Activated naive CD4-positive, alpha-beta T cell treated with anti-CD3 and anti-CD28 coated beads, Interleukin-2, amount 50 U/mL, for 24 hours (primary cell): ENCODE measurements around the gene JMJD7.

Source experiments
- H3K27ac Mint-ChIP-seq: one replicate; pipeline ENCODE4 v1.8.0; 2021; ENCODE audit warnings: mild to moderate bottlenecking, mixed read lengths
- H3K27me3 Mint-ChIP-seq: one replicate; pipeline ENCODE4 v1.8.0; 2021; ENCODE audit warnings: mixed read lengths
- H3K36me3 Mint-ChIP-seq: one replicate; pipeline ENCODE4 v1.8.0; 2021; ENCODE audit warnings: mixed read lengths
- H3K4me1 Mint-ChIP-seq: one replicate; pipeline ENCODE4 v1.8.0; 2021; ENCODE audit warnings: mixed read lengths
- H3K4me3 Mint-ChIP-seq: one replicate; pipeline ENCODE4 v1.8.0; 2021; ENCODE audit warnings: mild to moderate bottlenecking, mixed read lengths
- H3K9me3 Mint-ChIP-seq: one replicate; pipeline ENCODE4 v1.8.0; 2021; ENCODE audit warnings: mixed read lengths

The JMJD7 gene

DNA sequence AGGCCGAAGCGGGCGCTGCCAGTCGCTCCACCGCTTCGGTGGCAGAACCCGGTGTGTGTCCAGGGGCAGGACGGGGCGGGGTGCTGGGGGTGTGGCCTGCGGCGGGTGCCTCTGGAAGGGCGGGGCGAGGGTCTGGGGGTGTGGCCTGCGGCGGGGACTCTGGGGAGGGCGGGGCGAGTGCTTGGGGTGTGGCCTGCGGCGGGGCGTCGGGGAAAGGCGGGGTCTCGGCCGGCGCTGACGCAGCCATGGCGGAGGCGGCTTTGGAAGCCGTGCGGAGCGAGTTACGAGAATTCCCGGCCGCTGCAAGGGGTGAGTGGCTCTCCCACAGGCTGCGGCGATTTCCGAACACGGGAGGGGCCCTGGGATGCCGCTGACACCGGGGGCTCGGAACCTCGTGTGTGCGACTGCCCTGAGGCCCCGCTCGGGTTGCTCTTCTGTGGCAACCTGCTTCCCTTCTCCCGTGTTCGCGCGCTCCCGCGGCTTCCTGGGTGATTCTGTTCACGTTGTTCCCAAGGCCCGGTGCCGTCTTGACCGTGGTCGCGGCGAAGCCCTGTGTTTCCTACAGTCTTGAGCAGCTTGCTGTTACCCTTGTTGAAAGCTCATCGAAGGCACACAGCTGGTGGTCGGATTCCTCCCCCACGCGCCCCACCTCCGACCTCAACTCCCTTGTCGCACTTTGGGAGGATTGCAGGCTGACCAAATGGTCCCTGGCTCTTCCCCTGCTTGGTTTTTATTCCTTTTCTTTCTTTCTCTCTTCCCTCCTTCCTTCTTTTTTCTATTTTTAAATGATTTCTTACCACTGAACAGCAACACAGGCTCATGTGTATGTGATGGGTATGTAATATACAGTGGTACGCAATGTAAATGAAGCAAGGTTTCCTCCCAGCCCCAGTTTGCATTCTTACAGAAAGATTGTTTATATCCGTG lies at the start of gene JMJD7:
Gene JMJD7 (plus strand): TSS at position 213 of the 927 bp plus-strand sequence. CDS start 33 bp downstream, at position 246.
- H3K9me3 Mint-ChIP-seq = no peaks in the 10 kb centered on the region
- peaks cover 37% of the 10 kb centered on the region for H3K4me1 Mint-ChIP-seq
- H3K27ac Mint-ChIP-seq = peak within 1 kb of the TSS; percentile 95

DNA sequence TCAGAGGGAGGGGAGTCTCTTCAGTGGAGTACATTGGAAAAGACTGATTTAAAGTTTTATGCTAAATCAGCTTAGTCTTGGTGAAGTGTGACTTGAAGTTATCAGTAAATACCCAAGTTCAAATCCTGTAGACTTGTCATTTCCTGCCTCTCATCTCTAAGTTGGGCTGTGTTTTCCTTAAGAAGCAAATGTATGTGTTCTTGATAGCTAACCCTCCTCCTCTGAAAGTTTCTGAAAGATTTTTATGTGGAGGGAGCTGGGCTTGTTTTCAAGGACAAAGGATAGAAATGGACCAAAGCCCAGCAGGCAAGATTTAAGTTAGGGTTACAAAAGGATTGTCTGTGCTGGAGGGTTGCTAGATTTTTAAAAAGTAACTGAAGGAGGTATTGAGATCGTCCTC lies 49.4 kb upstream of the JMJD7 start:
- Mint-ChIP-seq H3K27ac (no peak overlapping the region), H3K4me1 (peaks cover 73% of the 10 kb centered on the region), H3K4me3 (no peak overlapping the region), H3K36me3 (peaks cover 5% of the 10 kb centered on the region), H3K27me3 (no peaks in the 10 kb centered on the region), H3K9me3 (no peaks in the 10 kb centered on the region)

More for the DNA sequence above, at the start of gene JMJD7:
- Mint-ChIP-seq H3K36me3 (no peaks in the 10 kb centered on the region), H3K27me3 (no peaks in the 10 kb centered on the region), H3K4me3 (peak within 1 kb of the TSS; percentile 97)

DNA sequence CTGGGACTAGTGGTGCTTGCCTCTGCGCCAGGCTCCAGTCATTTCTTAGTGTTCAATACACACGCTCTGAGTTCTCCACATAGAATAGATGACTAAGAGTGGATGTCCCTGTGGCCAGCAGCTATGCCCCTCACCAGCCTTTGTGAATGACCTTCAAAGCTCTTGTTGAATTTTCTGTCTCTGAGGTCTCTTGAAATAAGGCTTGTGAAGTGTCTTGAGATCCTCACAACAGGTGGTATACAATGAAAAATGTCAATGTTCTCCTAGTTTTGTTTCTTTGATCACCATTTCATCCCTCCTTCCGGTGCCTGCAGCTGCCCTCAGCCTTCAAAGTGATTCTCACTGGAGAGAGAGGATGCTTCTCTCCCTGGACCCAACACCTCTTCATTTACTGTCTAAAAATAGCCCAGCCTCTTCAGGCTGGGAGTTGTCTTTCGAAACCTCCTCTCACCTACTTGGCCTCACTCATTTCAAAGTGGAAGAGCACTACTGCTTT lies 48.2 kb upstream of the JMJD7 start:
- Mint-ChIP-seq H3K36me3 (peaks cover 5% of the 10 kb centered on the region), H3K27ac (peak overlapping the region; percentile 26), H3K4me3 (peak overlapping the region; percentile 6), H3K4me1 (peaks cover 69% of the 10 kb centered on the region), H3K9me3 (no peaks in the 10 kb centered on the region), H3K27me3 (no peaks in the 10 kb centered on the region)

DNA sequence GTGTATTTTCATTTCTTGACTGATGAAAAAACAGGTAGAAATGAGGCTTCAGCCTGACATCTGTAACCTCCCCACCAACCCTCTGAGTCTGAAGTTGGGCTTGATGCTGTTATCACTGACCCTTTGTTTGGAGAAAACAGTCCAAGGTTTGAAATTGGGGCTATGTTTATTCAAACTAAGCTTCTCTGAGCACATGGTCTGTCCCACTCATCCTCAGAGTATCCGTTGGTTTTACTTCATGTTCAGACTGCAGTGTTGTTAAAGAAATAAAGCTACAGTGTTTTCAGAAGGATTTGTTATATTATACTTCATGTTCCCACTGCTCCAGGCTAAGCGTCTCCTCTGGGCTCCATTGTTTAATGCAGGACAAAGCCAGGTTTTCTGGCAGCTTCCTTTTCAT lies 47.6 kb upstream of the JMJD7 start:
- Mint-ChIP-seq H3K4me1 (peaks cover 67% of the 10 kb centered on the region), H3K27me3 (no peaks in the 10 kb centered on the region), H3K27ac (peak overlapping the region; percentile 26), H3K4me3 (peak overlapping the region; percentile 6), H3K36me3 (peaks cover 5% of the 10 kb centered on the region), H3K9me3 (no peaks in the 10 kb centered on the region)

DNA sequence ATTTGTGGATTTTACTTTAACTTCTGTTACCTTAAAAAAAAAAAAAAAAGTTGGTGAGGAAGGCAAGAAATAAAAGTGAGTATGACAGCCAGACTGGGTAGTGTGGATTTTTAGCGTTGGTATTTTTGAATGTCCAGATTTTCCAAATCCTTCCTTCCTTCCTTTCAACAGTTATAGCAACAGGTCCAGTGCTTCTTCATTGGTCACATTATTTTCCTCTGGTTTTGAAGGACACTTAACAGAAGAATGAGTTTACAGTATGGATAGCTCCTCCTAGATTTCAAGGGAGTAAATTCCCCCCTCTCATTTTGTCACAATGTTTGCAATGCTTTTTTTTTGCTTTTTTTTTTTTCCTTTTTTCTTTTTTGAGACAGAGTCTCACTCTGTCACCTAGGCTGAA lies 47.2 kb upstream of the JMJD7 start:
- Mint-ChIP-seq H3K4me3 (no peak overlapping the region), H3K27me3 (no peaks in the 10 kb centered on the region), H3K9me3 (no peaks in the 10 kb centered on the region), H3K4me1 (peaks cover 63% of the 10 kb centered on the region), H3K36me3 (peaks cover 5% of the 10 kb centered on the region), H3K27ac (no peak overlapping the region)

DNA sequence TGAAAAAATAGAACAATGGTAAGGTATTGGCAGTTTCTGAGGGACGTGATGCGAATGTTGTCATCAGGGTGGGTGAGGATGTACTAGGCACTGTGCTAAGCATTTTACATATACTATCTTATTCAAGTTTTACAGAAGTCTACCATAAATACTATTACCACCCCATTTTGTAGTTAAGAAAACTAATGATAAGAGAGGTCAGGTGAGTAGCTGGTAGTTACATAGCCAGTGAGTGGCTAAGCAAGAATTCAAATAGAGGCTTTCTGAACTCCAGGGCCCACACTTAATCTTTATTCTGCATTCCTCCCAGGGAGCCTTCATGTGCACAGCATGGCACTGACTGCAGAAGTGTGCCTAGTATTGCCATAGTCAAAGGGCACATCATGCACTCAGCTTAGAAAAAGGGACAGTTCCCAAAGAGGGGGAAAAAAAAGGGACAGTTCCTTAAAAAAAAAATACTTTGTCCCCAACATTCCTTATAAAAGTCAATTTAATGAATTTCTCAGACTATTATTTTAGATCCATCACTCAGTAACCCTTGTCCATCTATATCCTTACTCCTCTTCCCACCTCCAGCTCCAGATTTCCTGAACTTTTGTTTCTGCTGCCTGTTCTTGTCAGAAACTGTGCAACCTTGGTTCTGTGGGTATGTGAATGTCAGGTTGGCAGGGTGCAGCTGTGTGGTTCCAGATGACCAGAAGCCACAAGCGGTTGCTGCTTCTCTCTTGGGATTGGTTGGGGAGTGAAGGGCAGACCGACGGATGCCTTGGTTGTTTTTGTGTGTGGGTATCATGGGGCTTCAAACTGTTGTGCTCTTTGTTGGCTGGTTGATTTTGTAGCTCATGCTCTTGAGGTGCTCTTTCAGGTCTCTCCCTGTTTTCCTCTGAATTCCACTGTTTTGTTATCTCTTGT lies 45.3 kb upstream of the JMJD7 start:
- H3K4me1 Mint-ChIP-seq = peaks cover 44% of the 10 kb centered on the region
- no peak overlapping the region for H3K27ac Mint-ChIP-seq
- peaks cover 5% of the 10 kb centered on the region for H3K36me3 Mint-ChIP-seq
- no peak overlapping the region for H3K4me3 Mint-ChIP-seq
- no peaks in the 10 kb centered on the region for H3K9me3 Mint-ChIP-seq
- H3K27me3 Mint-ChIP-seq = no peaks in the 10 kb centered on the region

DNA sequence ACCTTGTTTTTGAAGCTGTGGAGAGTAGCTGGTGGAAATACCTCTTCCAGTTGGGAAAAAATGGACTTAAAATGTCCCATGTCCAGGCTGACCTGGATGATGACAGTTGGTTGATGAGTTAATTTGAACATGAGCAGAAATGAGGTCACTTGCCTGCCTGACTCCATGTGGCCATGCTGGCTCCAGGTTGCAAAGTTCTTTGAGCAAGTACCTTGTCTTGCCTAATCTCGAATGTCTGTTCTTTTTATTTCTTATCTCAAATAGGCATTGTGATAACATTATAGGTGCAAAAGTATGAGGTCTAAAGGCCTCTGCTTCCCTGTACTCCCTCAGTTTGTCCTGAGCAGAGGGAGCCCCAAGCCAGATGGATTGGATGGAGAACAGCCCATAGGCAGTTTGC lies 44.6 kb upstream of the JMJD7 start:
- peaks cover 5% of the 10 kb centered on the region for H3K36me3 Mint-ChIP-seq

DNA sequence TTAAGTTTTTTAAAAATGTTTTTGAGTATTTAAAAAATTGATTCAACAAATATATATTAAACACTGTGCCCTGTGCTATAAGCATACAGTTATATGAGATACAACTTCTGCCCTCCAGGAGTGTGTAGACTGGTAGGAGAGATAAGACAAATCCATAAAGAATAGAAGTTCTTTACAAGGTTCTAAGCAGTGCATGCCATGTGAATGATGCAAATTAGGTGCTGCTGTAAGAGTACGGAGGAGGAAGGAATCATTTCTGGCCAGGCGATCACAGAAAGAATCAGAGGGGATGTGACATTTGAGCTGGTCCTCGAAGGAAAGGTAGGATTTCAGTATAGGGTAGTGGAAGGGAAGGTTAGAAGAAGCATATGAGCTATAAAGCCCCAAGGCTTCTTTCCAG lies 39.6 kb upstream of the JMJD7 start:
- no peaks in the 10 kb centered on the region for H3K36me3 Mint-ChIP-seq
- no peaks in the 10 kb centered on the region for H3K27me3 Mint-ChIP-seq
- peak overlapping the region; percentile 26 for H3K27ac Mint-ChIP-seq
- peaks cover 51% of the 10 kb centered on the region for H3K4me1 Mint-ChIP-seq
- no peaks in the 10 kb centered on the region for H3K9me3 Mint-ChIP-seq
- no peak overlapping the region for H3K4me3 Mint-ChIP-seq

More for the DNA sequence above, 44.6 kb upstream of the JMJD7 start:
- Mint-ChIP-seq H3K4me3 (no peak overlapping the region), H3K9me3 (no peaks in the 10 kb centered on the region), H3K27me3 (no peaks in the 10 kb centered on the region), H3K4me1 (peaks cover 39% of the 10 kb centered on the region), H3K27ac (no peak overlapping the region)

DNA sequence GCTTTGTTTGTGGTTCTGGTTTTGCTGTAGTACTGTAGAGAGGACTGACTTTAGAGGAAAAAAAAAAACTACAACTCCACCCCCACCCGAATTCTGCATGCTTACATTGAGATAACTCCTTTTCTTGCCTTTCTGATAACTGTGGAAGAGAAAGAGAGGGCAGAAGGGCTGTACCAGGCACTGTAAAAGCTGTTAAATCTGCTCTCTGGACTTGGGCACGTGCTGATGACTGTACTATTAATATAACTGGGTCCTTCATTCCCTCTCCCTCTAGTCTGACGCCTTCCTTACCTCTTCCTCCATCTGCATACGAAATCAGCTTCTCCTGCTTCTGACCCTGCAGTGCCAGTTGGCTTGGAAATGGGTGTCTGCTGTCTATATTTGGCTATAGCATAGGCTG lies 38.7 kb upstream of the JMJD7 start:
- no peaks in the 10 kb centered on the region for H3K9me3 Mint-ChIP-seq
- H3K4me3 Mint-ChIP-seq = no peak overlapping the region
- no peak overlapping the region for H3K27ac Mint-ChIP-seq
- no peaks in the 10 kb centered on the region for H3K27me3 Mint-ChIP-seq
- no peaks in the 10 kb centered on the region for H3K36me3 Mint-ChIP-seq
- peaks cover 56% of the 10 kb centered on the region for H3K4me1 Mint-ChIP-seq

DNA sequence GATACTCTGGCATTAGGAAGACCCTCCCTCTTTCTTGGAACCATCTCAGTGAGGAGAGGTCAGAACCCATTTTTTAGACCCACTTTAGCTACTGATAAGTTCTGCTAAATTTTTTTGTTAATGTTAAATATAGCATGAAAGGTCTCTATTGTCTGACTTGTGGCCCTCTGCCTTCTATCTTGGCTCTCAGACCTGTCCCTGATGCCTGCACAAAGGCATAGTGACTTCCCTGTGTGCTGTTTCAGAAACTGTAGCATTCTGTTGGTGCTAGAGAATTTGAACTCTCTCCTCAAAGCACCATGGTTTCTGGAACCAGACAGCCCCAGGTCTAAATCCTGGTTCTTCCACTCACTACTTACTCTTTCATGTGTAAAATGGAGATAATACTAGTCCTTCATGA lies 38.2 kb upstream of the JMJD7 start:
- H3K4me3 Mint-ChIP-seq = no peak overlapping the region
- no peaks in the 10 kb centered on the region for H3K36me3 Mint-ChIP-seq
- H3K9me3 Mint-ChIP-seq = no peaks in the 10 kb centered on the region
- no peak overlapping the region for H3K27ac Mint-ChIP-seq
- H3K27me3 Mint-ChIP-seq = no peaks in the 10 kb centered on the region
- peaks cover 56% of the 10 kb centered on the region for H3K4me1 Mint-ChIP-seq

DNA sequence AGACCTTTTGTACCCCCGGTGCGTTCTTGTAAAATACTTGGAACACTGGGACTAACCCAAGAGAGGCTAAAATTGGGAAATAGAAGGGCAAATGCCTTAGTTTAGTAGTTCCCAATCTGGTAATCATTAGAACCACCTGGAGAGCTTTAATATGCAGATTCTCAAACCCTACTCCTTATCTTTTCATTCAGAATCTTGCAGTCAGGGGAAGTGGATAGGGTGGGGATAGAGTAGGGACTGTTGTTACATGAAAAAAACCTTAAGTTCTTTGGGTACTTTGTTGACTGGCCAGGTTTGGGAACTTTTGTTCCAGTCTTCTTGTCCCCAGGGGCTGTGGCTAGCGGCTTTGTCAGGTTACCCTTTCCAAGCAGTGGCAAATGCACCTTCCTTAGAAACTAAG lies 37.7 kb upstream of the JMJD7 start:
- H3K27me3 Mint-ChIP-seq = no peaks in the 10 kb centered on the region
- H3K27ac Mint-ChIP-seq = no peak overlapping the region
- H3K9me3 Mint-ChIP-seq = no peaks in the 10 kb centered on the region
- peaks cover 56% of the 10 kb centered on the region for H3K4me1 Mint-ChIP-seq
- H3K4me3 Mint-ChIP-seq = no peak overlapping the region
- no peaks in the 10 kb centered on the region for H3K36me3 Mint-ChIP-seq

DNA sequence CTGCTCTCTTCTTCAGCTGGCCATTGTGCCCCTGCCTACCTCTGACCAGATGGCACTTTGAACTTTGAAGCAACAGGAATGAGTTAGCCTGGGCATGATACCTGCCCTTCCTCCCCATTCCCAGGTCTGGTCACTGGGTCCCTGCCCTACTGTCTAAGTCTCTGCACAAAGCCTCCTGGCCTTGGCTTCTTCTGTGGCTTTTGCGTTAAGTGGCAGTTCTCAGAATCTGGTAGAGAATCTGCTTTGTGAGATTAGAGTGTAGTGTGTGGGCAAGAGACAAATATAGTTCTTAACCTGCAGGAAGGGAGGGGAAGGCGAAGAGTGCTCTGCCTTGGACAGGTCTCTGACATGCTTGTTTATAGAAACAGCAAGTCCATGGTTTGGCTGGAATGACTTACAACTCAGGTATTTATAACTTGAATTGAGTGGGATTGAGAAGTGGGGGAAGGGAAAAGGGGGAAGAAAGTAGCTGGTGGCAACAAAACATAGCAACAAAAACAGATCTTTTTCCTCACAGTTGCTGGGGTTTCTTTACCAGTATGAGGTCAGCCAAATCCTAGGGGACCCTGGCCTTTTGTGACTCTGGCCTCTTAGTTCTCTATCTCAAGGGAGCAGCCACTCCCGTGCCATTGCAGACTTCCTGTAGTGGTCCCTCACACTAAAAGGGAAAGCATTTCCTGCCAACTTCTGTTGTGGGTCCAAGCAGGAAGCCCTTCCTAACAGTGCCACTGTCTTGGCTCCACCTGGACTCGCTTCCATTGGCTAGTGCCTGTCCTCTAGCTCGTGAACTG lies 36.9 kb upstream of the JMJD7 start:
- Mint-ChIP-seq H3K27me3 (no peaks in the 10 kb centered on the region), H3K4me3 (no peak overlapping the region), H3K27ac (peak overlapping the region; percentile 13), H3K36me3 (no peaks in the 10 kb centered on the region), H3K9me3 (no peaks in the 10 kb centered on the region), H3K4me1 (peaks cover 62% of the 10 kb centered on the region)

DNA sequence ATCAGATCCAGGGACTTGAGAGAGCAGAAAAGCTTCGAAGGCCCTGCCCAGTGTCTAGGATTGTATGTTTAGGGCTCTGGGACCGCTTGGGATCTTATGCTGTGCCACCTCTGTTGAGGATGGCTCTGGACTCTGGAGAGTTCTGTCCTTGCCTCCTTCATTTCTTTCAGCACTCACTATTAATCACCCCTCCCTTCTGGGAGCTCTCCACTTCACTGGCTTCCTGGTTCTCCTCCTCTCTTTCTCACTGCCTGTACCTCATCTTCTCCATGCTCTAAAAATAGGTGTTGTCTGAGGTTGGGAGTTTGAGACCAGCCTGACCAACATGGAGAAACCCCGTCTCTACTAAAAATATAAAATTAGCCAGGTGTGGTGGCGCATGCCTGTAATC lies 36.4 kb upstream of the JMJD7 start:
- Mint-ChIP-seq H3K4me1 (peaks cover 68% of the 10 kb centered on the region), H3K4me3 (no peak overlapping the region), H3K9me3 (no peaks in the 10 kb centered on the region), H3K27me3 (no peaks in the 10 kb centered on the region), H3K36me3 (no peaks in the 10 kb centered on the region), H3K27ac (no peak overlapping the region)

DNA sequence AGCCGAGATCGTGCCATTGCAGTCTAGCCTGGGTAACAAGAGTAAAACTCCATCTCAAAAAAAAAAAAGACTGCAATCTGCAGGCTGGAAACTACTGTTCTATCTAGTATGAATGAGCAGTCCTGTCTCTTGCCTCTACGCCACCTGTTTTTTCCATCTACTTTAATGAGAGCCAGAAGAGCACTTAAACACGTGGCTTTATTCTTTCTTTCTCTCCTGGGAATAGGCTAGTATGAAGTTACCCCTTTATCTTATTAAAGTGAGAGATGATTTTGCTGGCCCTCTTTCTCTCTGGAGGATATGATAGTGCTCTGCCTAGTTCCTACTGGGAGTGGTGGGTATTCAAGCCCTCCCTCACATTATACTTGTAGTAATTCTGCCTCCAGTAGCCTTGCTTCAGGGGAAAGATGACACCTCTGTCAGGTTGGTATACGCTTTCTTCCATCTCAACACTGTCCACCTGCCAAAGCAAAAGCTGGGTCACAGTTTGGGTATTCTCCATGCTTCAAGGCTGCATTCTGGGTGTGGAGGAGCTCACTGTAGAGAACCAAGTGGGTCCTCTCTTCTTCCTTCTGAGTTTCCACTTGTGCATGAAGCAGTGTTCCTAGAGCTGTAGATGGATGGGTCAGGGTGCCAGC lies 35.8 kb upstream of the JMJD7 start:
- H3K27ac Mint-ChIP-seq = no peak overlapping the region
- peaks cover 73% of the 10 kb centered on the region for H3K4me1 Mint-ChIP-seq
- no peaks in the 10 kb centered on the region for H3K36me3 Mint-ChIP-seq
- no peak overlapping the region for H3K4me3 Mint-ChIP-seq
- no peaks in the 10 kb centered on the region for H3K27me3 Mint-ChIP-seq
- no peaks in the 10 kb centered on the region for H3K9me3 Mint-ChIP-seq

DNA sequence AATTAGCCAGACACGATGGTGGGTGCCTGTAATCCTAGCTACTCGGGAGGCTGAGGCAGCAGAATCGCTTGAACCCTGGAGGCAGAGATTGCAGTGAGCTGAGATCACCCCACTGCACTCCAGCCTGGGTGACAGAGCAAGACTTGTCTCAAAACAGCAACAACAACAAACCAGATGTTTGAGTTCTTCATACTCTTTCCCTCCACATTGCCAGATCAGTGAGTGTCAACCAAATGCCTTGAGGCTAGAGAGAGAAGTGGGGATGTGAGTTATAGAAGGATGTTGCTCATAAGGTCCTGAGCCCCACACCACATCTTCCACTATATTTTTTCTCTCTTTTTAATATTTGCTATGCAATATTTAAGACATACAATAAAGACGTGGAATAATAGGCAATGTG lies 33.8 kb upstream of the JMJD7 start:
- H3K4me1 Mint-ChIP-seq = peaks cover 64% of the 10 kb centered on the region

More for the DNA sequence above, 33.8 kb upstream of the JMJD7 start:
- Mint-ChIP-seq H3K36me3 (no peaks in the 10 kb centered on the region), H3K27me3 (no peaks in the 10 kb centered on the region), H3K27ac (no peak overlapping the region), H3K4me3 (no peak overlapping the region), H3K9me3 (no peaks in the 10 kb centered on the region)
